ENCODE results near the gene CCDC27. TPM values are rescaled to one million over a fixed set of nuclear protein-coding genes. Genes with fewer than 3 reads are reported as not detected.

Gene CCDC27
- total RNA-seq, 1 donor from 2014 or later: not detected

DNA sequence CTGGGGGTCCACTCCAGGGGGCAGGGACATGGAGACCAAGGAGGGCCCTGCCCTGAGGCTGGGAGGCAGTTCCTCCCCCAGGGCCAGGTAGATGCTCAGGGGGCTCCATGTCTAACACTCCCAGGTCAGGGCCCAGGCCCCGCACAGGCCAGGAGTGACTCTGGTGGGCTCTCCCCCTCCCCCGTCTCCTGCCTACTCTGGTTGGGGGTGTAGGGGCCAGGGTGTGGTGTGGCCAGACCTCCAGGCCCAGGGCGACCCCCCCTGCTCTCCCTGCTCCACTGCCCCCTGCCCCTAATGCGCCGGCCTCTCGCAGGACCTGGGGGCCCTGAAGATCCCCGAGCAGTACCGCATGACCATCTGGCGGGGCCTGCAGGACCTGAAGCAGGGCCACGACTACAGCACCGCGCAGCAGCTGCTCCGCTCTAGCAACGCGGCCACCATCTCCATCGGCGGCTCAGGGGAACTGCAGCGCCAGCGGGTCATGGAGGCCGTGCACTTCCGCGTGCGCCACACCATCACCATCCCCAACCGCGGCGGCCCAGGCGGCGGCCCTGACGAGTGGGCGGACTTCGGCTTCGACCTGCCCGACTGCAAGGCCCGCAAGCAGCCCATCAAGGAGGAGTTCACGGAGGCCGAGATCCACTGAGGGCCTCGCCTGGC lies 19.7 kb upstream of the CCDC27 start:
- TF ChIP-seq, protein P1, sequence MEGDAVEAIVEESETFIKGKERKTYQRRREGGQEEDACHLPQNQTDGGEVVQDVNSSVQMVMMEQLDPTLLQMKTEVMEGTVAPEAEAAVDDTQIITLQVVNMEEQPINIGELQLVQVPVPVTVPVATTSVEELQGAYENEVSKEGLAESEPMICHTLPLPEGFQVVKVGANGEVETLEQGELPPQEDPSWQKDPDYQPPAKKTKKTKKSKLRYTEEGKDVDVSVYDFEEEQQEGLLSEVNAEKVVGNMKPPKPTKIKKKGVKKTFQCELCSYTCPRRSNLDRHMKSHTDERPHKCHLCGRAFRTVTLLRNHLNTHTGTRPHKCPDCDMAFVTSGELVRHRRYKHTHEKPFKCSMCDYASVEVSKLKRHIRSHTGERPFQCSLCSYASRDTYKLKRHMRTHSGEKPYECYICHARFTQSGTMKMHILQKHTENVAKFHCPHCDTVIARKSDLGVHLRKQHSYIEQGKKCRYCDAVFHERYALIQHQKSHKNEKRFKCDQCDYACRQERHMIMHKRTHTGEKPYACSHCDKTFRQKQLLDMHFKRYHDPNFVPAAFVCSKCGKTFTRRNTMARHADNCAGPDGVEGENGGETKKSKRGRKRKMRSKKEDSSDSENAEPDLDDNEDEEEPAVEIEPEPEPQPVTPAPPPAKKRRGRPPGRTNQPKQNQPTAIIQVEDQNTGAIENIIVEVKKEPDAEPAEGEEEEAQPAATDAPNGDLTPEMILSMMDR (conservative IDR thresholded peaks at IDR 0.05; ENCODE audit: low read depth, low read length): no peak

DNA sequence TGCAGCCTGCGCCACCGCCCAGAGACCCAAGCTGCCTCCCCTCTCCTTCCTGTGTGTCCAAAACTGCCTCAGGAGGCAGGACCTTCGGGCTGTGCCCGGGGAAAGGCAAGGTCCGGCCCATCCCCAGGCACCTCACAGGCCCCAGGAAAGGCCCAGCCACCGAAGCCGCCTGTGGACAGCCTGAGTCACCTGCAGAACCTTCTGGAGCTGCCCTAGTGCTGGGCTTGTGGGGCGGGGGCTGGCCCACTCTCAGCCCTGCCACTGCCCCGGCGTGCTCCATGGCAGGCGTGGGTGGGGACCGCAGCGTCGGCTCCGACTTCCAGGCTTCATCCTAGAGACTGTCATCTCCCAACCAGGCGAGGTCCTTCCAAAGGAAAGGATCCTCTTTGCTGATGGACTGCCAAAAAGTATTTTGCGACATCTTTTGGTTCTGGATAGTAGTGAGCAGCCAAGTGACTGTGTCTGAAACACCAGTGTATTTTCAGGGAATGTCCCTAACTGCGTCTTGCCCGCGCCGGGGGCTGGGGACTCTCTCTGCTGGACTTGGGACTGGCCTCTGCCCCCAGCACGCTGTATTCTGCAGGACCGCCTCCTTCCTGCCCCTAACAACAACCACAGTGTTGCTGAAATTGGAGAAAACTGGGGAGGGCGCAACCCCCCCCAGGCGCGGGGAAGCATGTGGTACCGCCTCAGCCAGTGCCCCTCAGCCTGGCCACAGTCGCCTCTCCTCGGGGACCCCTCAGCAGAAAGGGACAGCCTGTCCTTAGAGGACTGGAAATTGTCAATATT lies 19.0 kb upstream of the CCDC27 start:
- TF ChIP-seq, protein P1 (conservative IDR thresholded peaks at IDR 0.05; ENCODE audit: low read depth, low read length): no peak
- DNase-seq (ENCODE audit: low read depth): no peak
- H3K4me3 ChIP-seq (ENCODE audit: low read depth, low read length): no peak overlapping the region

More for the DNA sequence above, 19.7 kb upstream of the CCDC27 start:
- H3K4me3 ChIP-seq (ENCODE audit: low read depth, low read length): no peak overlapping the region
- no peak for DNase-seq (ENCODE audit: low read depth)

DNA sequence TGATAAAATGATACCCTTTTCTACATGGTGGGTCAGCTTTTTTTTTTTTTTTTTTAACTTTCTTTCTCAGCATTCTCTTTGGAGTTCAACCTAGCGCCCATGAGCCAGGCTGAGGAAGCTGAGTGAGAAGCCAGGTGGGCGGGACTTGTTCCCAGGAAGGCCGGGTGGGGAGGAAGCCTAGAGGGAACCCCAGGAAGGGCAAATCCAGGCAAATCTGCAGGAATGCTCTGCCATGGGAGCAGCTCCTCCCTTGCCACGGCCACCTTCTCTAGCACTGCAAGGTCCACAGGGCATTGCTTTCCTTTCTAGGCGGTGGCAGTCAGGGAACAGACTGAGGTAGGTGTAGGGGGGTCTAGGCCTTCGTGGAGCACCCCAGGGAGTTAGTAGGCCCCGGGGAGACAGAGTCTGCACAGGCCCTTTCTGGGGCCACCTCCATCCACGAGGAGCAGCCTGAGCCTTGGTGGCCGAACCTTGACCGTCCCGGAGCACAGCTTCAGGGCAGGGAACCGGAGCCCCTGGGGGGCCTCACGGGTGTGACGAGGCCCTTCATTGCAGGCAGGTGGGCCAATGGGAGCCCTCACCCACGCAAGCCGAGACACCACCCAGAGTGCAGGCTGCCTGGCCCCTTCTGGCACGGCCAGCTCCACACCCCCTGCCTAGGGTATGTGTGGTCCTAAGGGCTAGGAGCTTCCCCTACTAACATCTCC lies 18.2 kb upstream of the CCDC27 start:
- TF ChIP-seq, protein P1 (conservative IDR thresholded peaks at IDR 0.05; ENCODE audit: low read depth, low read length): no peak
- no peak overlapping the region for H3K4me3 ChIP-seq (ENCODE audit: low read depth, low read length)
- no peak for DNase-seq (ENCODE audit: low read depth)

DNA sequence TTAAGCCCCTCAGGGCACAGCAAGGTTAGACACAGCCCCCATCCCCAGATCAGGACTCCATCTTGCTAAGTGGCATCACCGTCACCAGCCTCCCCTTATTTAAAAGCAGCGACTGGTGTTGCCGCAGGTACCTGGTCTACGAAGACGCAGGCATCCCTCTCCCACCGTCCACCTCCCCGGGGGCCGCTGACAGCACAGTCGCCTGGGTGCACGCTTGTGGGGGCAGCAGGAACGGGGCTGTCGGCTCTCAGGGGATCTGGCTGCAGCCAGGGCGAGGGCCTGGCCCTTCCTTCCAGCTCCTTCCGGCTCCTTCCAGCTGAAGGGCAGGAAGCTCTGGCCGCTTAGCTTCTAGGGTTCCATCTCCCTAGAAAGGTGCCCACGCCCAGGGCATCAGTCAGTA lies 17.6 kb upstream of the CCDC27 start:
- DNase-seq (ENCODE audit: low read depth): no peak
- TF ChIP-seq, protein P1 (conservative IDR thresholded peaks at IDR 0.05; ENCODE audit: low read depth, low read length): no peak
- H3K4me3 ChIP-seq (ENCODE audit: low read depth, low read length): no peak overlapping the region

DNA sequence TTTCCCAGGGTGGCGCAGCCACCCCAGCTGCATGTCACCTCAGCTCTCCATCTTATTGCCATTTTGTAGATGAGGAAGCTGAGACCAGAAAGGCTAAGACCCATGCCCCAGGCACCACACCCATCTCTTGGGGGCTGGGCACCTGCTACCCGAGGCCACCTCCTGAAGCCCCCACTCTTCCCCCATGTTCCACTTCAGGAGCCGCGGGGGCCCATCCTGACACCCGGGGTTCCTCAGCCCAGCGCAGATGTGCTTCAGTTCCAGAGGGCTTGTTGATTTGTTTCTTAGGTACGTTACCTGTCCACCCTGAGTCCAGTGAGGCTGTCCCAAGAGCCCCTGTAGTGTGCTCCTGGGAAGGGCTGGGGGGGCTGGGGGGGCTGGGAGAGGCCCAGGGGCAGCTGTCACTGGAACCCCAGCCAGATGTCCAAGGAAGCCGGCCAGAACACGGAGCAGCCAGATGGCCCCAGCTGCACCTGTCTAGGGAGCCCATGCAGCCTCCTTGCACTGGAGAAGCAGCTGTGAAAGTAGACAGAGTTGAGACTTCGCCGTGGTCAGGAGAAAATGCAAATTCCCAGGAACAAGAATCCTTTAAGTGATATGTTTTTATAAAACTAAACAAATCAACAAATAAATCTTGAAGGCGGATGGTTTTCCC lies 17.1 kb upstream of the CCDC27 start:
- H3K4me3 ChIP-seq (ENCODE audit: low read depth, low read length): no peak overlapping the region
- DNase-seq (ENCODE audit: low read depth): no peak
- TF ChIP-seq, protein P1 (conservative IDR thresholded peaks at IDR 0.05; ENCODE audit: low read depth, low read length): no peak

DNA sequence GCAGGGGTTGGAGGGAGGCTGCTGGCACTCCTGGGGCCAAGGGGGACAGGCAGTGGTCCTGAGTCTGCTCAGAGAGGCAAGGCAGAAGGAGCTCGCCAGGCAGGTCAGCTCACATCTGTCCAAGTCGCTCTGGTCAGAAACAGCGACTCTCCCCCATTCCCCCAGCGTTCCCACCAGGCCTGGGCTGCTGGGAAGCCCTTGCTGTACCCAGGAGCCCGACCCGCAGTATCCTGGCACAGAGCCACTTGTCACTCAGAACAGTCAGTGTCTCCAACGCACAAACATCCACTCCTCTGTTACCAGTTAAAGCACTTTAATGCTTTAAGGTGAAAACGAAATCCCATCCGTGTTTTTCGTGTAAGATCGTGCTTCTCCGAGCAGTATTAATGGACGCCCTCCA lies 16.6 kb upstream of the CCDC27 start:
- TF ChIP-seq, protein P1 (conservative IDR thresholded peaks at IDR 0.05; ENCODE audit: low read depth, low read length): no peak
- no peak overlapping the region for H3K4me3 ChIP-seq (ENCODE audit: low read depth, low read length)

More for the DNA sequence above, 16.6 kb upstream of the CCDC27 start:
- no peak for DNase-seq (ENCODE audit: low read depth)
